HG02678 (cell line): ENCODE results near the gene EPYC.
"Not testable (repeated sequence)": the region's sequence is repeated elsewhere in the genome, so short reads cannot be mapped to it uniquely, and the experiment has no call there.

Experiments used
- ATAC-seq: cut with Tn5 transposase; IDR thresholded peaks from one replicate; pipeline ENCODE4 v1.9.1; 2021; ENCODE audit warnings: mild to moderate bottlenecking, moderate library complexity; ENCODE audit not compliant: unreplicated experiment

The EPYC gene

GRCh38 chr12:90991952-90992465 is 12.8 kb downstream of the EPYC start:
- ATAC-seq, result no peak

- no peak for ATAC-seq
These were observed 14.2 kb downstream of the EPYC start for GRCh38 chr12:90990611-90991010.

- ATAC-seq, result no peak
These were observed 15.1 kb downstream of the EPYC start for GRCh38 chr12:90989686-90990111.

GRCh38 chr12:90987520-90987919 is 17.3 kb downstream of the EPYC start:
- ATAC-seq, result peak; percentile 52

- ATAC-seq, result no peak
These were observed 17.7 kb downstream of the EPYC start for GRCh38 chr12:90987101-90987500.

GRCh38 chr12:90985331-90985730 is 19.4 kb downstream of the EPYC start:
- ATAC-seq, result not testable (repeated sequence)

- no peak for ATAC-seq
These were observed 20.7 kb downstream of the EPYC start for GRCh38 chr12:90984114-90984513.

- ATAC-seq, result no peak
These were observed 22.6 kb downstream of the EPYC start for GRCh38 chr12:90982170-90982569.

- ATAC-seq, result no peak
These were observed 24.8 kb downstream of the EPYC start for GRCh38 chr12:90979951-90980350.

- no peak for ATAC-seq
These were observed 25.8 kb downstream of the EPYC start for GRCh38 chr12:90979019-90979418.

GRCh38 chr12:90978117-90978770 is 26.5 kb downstream of the EPYC start:
- peak; percentile 77 for ATAC-seq

GRCh38 chr12:90977224-90977623 is 27.5 kb downstream of the EPYC start:
- no peak for ATAC-seq

GRCh38 chr12:90974286-90974685 is 30.5 kb downstream of the EPYC start:
- ATAC-seq, result no peak

- no peak for ATAC-seq
These were observed 32.5 kb downstream of the EPYC start for GRCh38 chr12:90972226-90972625.

GRCh38 chr12:90970911-90971310 is 33.9 kb downstream of the EPYC start:
- no peak for ATAC-seq

GRCh38 chr12:90970471-90970870 is 34.3 kb downstream of the EPYC start:
- ATAC-seq, result no peak

- ATAC-seq, result no peak
These were observed 34.9 kb downstream of the EPYC start for GRCh38 chr12:90969851-90970250.

GRCh38 chr12:90969346-90969745 is 35.4 kb downstream of the EPYC start:
- no peak for ATAC-seq

- ATAC-seq, result no peak
These were observed 39.6 kb downstream of the EPYC start for GRCh38 chr12:90965204-90965603.

- ATAC-seq, result no peak
These were observed 40.2 kb downstream of the EPYC start for GRCh38 chr12:90964616-90965015.

- no peak for ATAC-seq
These were observed 40.8 kb downstream of the EPYC start for GRCh38 chr12:90963946-90964345.

- ATAC-seq, result no peak
These were observed 43.6 kb downstream of the EPYC start for GRCh38 chr12:90961154-90961553.

- ATAC-seq, result peak; percentile 87
These were observed 45.1 kb downstream of the EPYC start for GRCh38 chr12:90959538-90960139.
